WERI-Rb-1 (cell line): ENCODE data around the gene GNPDA1.

Source experiments
- DNase-seq: peaks from one replicate; pipeline ENCODE4 v3.0.0-alpha.2; 2020
- H3K27ac ChIP-seq: fragments of 250-450 bp; sonication (Bioruptor Pico); 2 replicates; pipeline ENCODE4 v1.5.1; 2020; ENCODE audit warnings: mild to moderate bottlenecking, moderate library complexity
- H3K27me3 ChIP-seq: fragments of 250-450 bp; sonication (Bioruptor Pico); 2 replicates; pipeline ENCODE4 v1.5.1; 2021; ENCODE audit warnings: mild to moderate bottlenecking, low read depth, moderate library complexity; ENCODE audit not compliant: insufficient read depth, severe bottlenecking
- H3K36me3 ChIP-seq: fragments of 250-450 bp; sonication (Bioruptor Pico); 2 replicates; pipeline ENCODE4 v1.5.1; 2020; ENCODE audit warnings: mild to moderate bottlenecking, moderate library complexity
- H3K4me3 ChIP-seq: 2 replicates; pipeline ENCODE4 v1.5.1; 2011; ENCODE audit warnings: low read depth, mild to moderate bottlenecking, control low read depth, low read length
- H3K9me3 ChIP-seq: fragments of 250-450 bp; sonication (Bioruptor Pico); 2 replicates; pipeline ENCODE4 v1.5.1; 2021; ENCODE audit warnings: mild to moderate bottlenecking, moderate library complexity; ENCODE audit not compliant: severe bottlenecking
- CTCF ChIP-seq: IDR thresholded peaks from 2 replicates; pipeline ENCODE4 v1.5.1; 2011; ENCODE audit warnings: low read depth, mild to moderate bottlenecking, control low read depth, inconsistent platforms, low read length

Gene GNPDA1

GRCh38 chr5:142024771-142025304, 12.0 kb upstream of the GNPDA1 start:
- TF ChIP-seq CTCF = no peak
- Histone ChIP-seq H3K27me3 (no peaks in the 10 kb centered on the region), H3K4me3 (peak overlapping the region; percentile 52), H3K27ac (peak overlapping the region; percentile 58), H3K9me3 (peaks cover 6% of the 10 kb centered on the region), H3K36me3 (no peaks in the 10 kb centered on the region)
- peak; percentile 93 for DNase-seq

- no peak for DNase-seq
- no peak for TF ChIP-seq CTCF
- Histone ChIP-seq H3K27ac (no peak overlapping the region), H3K27me3 (no peaks in the 10 kb centered on the region), H3K36me3 (no peaks in the 10 kb centered on the region), H3K4me3 (no peak overlapping the region), H3K9me3 (peaks cover 7% of the 10 kb centered on the region)
These were observed 11.0 kb upstream of the GNPDA1 start for GRCh38 chr5:142023836-142024235.

GRCh38 chr5:142020122-142020659, 7.4 kb upstream of the GNPDA1 start:
- no peak for DNase-seq
- no peaks in the 10 kb centered on the region for H3K36me3 ChIP-seq
- no peaks in the 10 kb centered on the region for H3K27me3 ChIP-seq
- no peak overlapping the region for H3K27ac ChIP-seq
- H3K9me3 ChIP-seq = peaks cover 7% of the 10 kb centered on the region
- no peak overlapping the region for H3K4me3 ChIP-seq
- no peak for TF ChIP-seq CTCF

- DNase-seq = no peak
- Histone ChIP-seq H3K4me3 (no peak overlapping the region), H3K9me3 (peaks cover 7% of the 10 kb centered on the region), H3K27ac (no peak overlapping the region), H3K27me3 (no peaks in the 10 kb centered on the region), H3K36me3 (no peaks in the 10 kb centered on the region)
- no peak for TF ChIP-seq CTCF
These were observed 5.1 kb upstream of the GNPDA1 start for GRCh38 chr5:142017832-142018427.

GRCh38 chr5:142016556-142016955, 3.7 kb upstream of the GNPDA1 start:
- no peak overlapping the region for H3K27ac ChIP-seq
- H3K36me3 ChIP-seq = peaks cover 5% of the 10 kb centered on the region; the same call in 1 of the 2 replicates
- H3K9me3 ChIP-seq = peaks cover 7% of the 10 kb centered on the region
- TF ChIP-seq CTCF = no peak
- H3K27me3 ChIP-seq = no peaks in the 10 kb centered on the region
- no peak overlapping the region for H3K4me3 ChIP-seq
- DNase-seq = no peak
